NCI-H146 (cell line): ENCODE measurements around the gene PRKCI.

Experiments
- DNase-seq: peaks from one replicate; lab custom pipeline; 2025; lab: John Stamatoyannopoulos, UW

Gene PRKCI

DNA sequence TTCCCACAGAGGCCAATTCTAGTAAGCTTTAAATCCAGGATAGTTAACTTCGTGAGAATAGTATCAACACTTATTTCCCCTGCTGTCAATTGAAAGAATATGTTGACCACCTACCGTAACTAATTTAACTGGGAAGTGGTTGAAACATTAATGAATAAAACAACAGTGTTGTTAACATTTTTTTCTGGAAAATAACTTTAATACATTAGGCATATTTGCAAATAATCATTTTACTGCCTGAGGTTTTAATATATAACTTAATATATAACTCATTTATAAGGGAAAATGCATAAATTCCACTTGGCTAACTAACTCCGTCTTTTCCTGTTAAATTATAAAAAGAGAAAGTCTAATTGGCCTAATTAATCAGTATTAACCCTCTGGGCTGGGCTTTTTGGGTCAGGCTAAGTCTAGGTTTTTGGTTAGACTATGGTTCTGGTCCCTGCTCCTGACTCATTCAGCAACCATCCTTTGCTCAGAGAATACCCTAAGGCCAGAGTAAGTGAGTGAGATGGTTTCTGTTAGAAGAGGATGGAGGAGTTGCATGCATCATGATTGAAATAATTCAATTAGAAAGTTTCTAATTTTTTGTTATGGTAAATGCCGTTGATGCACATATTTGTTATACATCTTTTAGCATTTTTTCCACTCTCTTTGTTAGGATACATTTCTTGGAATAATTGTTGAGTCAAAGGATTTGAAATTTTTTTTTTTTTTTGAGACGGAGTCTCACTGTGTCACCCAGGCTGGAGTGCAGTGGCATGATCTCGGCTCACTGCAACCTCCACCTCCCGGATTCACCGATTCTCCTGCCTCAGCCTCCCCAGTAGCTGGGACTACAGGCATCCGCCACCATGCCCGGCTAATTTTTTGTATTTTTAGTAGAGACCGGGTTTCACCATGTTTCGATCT, 124.5 kb downstream of the PRKCI start:
- no peak for DNase-seq

- DNase-seq, result peak; percentile 7
These were observed 128.5 kb downstream of the PRKCI start for GRCh38 chr3:170350515-170351413.

DNA sequence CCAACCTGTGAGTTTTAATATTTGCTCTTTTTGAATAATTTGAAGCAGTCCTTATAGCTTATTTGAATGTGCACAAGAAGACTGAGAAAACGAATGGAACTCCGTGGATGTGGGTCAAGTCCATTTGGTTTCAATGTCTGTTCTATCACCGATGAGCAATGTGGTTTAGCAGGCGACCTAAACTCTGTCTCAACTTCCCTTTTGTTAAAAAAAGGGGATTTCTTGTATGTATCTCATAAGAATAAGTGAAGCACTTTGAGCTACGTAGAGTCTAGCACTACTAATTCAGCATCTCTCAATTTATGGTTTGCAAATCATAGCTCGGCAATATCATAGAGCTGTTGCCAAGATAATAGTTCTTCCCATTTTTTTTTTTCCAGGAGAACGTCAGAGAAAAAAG, 130.7 kb downstream of the PRKCI start:
- no peak for DNase-seq

GRCh38 chr3:170353485-170353884, 131.3 kb downstream of the PRKCI start:
- no peak for DNase-seq

DNA sequence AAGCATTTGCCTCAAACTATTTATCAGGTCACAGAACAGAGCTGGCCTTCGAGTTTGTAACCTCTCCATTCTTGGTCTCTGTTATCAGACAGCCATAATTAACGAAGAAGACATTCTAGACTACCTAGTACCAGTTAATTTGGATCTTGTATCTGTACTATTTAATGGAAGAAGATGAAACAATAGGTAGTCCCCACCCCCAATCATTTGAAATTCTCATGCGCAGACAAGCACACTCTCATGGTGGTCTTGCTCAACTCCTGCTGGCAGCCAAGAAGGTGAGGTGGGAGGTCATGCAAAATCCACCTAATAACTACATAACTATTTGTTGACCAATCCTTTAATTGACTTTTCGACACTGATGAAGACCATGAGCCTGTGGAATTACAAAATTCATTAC, 132.5 kb downstream of the PRKCI start:
- DNase-seq, result no peak
